K562 (cell line): Measurements from ENCODE around the gene BSCL2. TPM values are rescaled to one million over a fixed set of nuclear protein-coding genes. Genes with fewer than 3 reads are reported as not detected.

ENCODE experiments used
- BACH1 ChIP-seq: fragments of 200-800 bp; sonication (Bioruptor generic); IDR thresholded peaks from 2 replicates; pipeline ENCODE4 v1.6.1; 2016; ENCODE audit warnings: missing genetic modification characterization, missing compliant biosample characterization
- BCLAF1 ChIP-seq, 2 experiments: fragments of 450-650 bp in 1 of 2; IDR thresholded peaks; 2 replicates each; pipeline ENCODE4 v1.6.1; 2011 to 2017; ENCODE audit warnings: low read depth in 2 of 2, antibody characterized with exemption in 1 of 2, borderline replicate concordance in 1 of 2, low read length in 1 of 2, mild to moderate bottlenecking in 1 of 2, mixed read lengths in 1 of 2; ENCODE audit not compliant: control insufficient read depth in 1 of 2
- BCOR ChIP-seq: fragments of 450-650 bp; IDR thresholded peaks from 2 replicates; pipeline ENCODE4 v1.6.1; 2016
- CBX1 ChIP-seq: sonication (generic); IDR thresholded peaks from 2 replicates; pipeline ENCODE4 v1.6.1; 2016; ENCODE audit warnings: antibody characterized with exemption, low read depth, mild to moderate bottlenecking
- CHD2 ChIP-seq: IDR thresholded peaks from 2 replicates; pipeline ENCODE4 v1.6.1; 2011; ENCODE audit warnings: low read depth, low read length
- E2F4 ChIP-seq: sonication (generic); formaldehyde crosslinking; IDR thresholded peaks from 2 replicates; pipeline ENCODE4 v1.8.0; 2022; ENCODE audit warnings: mild to moderate bottlenecking, low read depth, missing genetic modification reagents
- FOXK1 ChIP-seq: sonication (generic); formaldehyde crosslinking; IDR thresholded peaks from 2 replicates; pipeline ENCODE4 v1.8.0; 2022; ENCODE audit warnings: missing genetic modification reagents, mild to moderate bottlenecking, borderline replicate concordance
- HCFC1 ChIP-seq: IDR thresholded peaks from 2 replicates; pipeline ENCODE4 v1.6.1; 2012; ENCODE audit warnings: low read depth, low read length, improper control_type of control experiment
- NFE2L1 ChIP-seq: fragments of 450-650 bp; IDR thresholded peaks from 2 replicates; pipeline ENCODE4 v1.6.1; 2016; ENCODE audit warnings: missing genetic modification characterization, low read depth, mild to moderate bottlenecking, missing compliant biosample characterization, moderate library complexity, borderline replicate concordance
- NRF1 ChIP-seq, 2 experiments: fragments of 450-650 bp; IDR thresholded peaks in 1 of 2; conservative IDR thresholded peaks in 1 of 2; 2 replicates each; pipeline ENCODE4 v1.6.1; 2014; ENCODE audit warnings: mild to moderate bottlenecking in 2 of 2
- PPARD ChIP-seq: fragments of 250-450 bp; sonication (Bioruptor Pico); IDR thresholded peaks from 2 replicates; pipeline ENCODE4 v1.8.0; 2022; ENCODE audit warnings: inconsistent platforms, mild to moderate bottlenecking, moderate library complexity
- SMARCC2 ChIP-seq: fragments of 450-650 bp; IDR thresholded peaks from 2 replicates; pipeline ENCODE4 v1.6.1; 2017; ENCODE audit warnings: antibody characterized with exemption, moderate library complexity, mild to moderate bottlenecking, low read depth
- SNAPC5 ChIP-seq: fragments of 250-450 bp; sonication (Bioruptor Pico); IDR thresholded peaks from 2 replicates; pipeline ENCODE4 v1.8.0; 2021; ENCODE audit warnings: moderate library complexity, mild to moderate bottlenecking, inconsistent platforms
- TAF9B ChIP-seq: fragments of 450-650 bp; IDR thresholded peaks from 2 replicates; pipeline ENCODE4 v1.6.1; 2018; ENCODE audit warnings: mild to moderate bottlenecking; ENCODE audit not compliant: partially characterized antibody
- ZKSCAN8 ChIP-seq: fragments of 200-800 bp; sonication (Bioruptor generic); IDR thresholded peaks from 2 replicates; pipeline ENCODE4 v1.6.1; 2016; ENCODE audit warnings: missing genetic modification characterization, missing compliant biosample characterization
- polyA plus RNA-seq, 8 experiments: library from polyadenylated mRNA; depleted of rRNA in 4 of 8; stranded (reverse) in 5 of 8; unstranded in 3 of 8; fragments of >200 nt; fragmentation: Nextera tagmentation in 2 of 8; fragmentation: Illumina TruSeq in 1 of 8; extraction: Ambion mirVana in 2 of 8; extraction: Trizol in 1 of 8; gene quantifications; 2 replicates each; pipeline versions ENCODE4 v1.2.1 to v1.2.3, GENCODE V29; 2011 to 2014; ENCODE audit warnings: inconsistent platforms in 1 of 8, missing spikeins in 1 of 8
- total RNA-seq, 7 experiments: library from RNA; depleted of rRNA in 6 of 7; stranded (reverse); fragments of >200 nt in 6 of 7; fragmentation: Illumina TruSeq in 2 of 7; extraction: Trizol in 2 of 7; gene quantifications; 2 replicates each; pipeline versions ENCODE4 v1.2.1 to v1.2.3, GENCODE V29; 2011 to 2021; ENCODE audit warnings: low replicate concordance in 1 of 7
- TF ChIP-seq, protein P1 (sequence below): fragments of 250-450 bp; sonication (Bioruptor Pico); IDR thresholded peaks from 2 replicates; pipeline ENCODE4 v1.4.0; 2020; ENCODE audit warnings: mild to moderate bottlenecking, moderate library complexity

BSCL2 gene
- total and polyA plus RNA-seq, 9 of the 15 experiments (the other 6 are each of a cell fraction or from before 2014, with no cell fraction given) = 18.9 to 51.7 (median 35.2) TPM

- no peak for TF ChIP-seq BCLAF1 (IDR thresholded peaks at IDR 0.05; ENCODE audit: borderline replicate concordance in 1 of 2, control insufficient read depth in 1 of 2, low read depth in 2 of 2, low read length in 1 of 2)
- no peak for TF ChIP-seq NRF1 (conservative IDR thresholded peaks at IDR 0.05 in 1 of 2, IDR thresholded peaks at IDR 0.05 in 1 of 2)
- TF ChIP-seq PPARD = no peak
- TF ChIP-seq HCFC1 = peak; percentile 76
- TF ChIP-seq SMARCC2 = no peak
- TF ChIP-seq TAF9B = peak; percentile 58
- TF ChIP-seq, protein P1, sequence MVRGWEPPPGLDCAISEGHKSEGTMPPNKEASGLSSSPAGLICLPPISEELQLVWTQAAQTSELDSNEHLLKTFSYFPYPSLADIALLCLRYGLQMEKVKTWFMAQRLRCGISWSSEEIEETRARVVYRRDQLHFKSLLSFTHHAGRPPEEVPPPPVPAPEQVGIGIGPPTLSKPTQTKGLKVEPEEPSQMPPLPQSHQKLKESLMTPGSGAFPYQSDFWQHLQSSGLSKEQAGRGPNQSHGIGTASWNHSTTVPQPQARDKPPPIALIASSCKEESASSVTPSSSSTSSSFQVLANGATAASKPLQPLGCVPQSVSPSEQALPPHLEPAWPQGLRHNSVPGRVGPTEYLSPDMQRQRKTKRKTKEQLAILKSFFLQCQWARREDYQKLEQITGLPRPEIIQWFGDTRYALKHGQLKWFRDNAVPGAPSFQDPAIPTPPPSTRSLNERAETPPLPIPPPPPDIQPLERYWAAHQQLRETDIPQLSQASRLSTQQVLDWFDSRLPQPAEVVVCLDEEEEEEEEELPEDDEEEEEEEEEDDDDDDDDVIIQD (CRISPR knock-in tag) = no peak
- no peak for TF ChIP-seq BACH1 (tag)
- TF ChIP-seq ZKSCAN8 (CRISPR knock-in tag) = no peak
- TF ChIP-seq E2F4 (CRISPR knock-in tag) = no peak
- no peak for TF ChIP-seq FOXK1 (CRISPR knock-in tag)
- peak; percentile 76; the same call in 1 of the 2 replicates for TF ChIP-seq CBX1
- TF ChIP-seq BCOR = 0 out of 2 replicates have a peak, but pooled peaks have one; percentile 15
- no peak for TF ChIP-seq SNAPC5
- TF ChIP-seq NFE2L1 (tag) = no peak
- TF ChIP-seq CHD2 = peak; percentile 11; the same call in 1 of the 2 replicates
Observed at GRCh38 chr11:62678770-62679696, 28.2 kb downstream of the BSCL2 start, which contains the start of gene UBXN1 (continued).
